GM12891 (cell line): Measurements from ENCODE around the gene MRRF.
"Not testable (repeated sequence)": the region's sequence is repeated elsewhere in the genome, so short reads cannot be mapped to it uniquely, and the experiment has no call there.

ENCODE experiments used
- DNase-seq: peaks from one replicate; pipeline ENCODE4 v3.0.0; 2011; ENCODE audit warnings: low spot score; ENCODE audit not compliant: insufficient read length
- FAIRE-seq: peaks from 2 replicates; lab custom pipeline; 2011; peaks lifted over from hg19 to GRCh38; lab: Jason Lieb, UNC
- PAX5 ChIP-seq: IDR thresholded peaks from 2 replicates; pipeline ENCODE4 v1.6.1; 2011; ENCODE audit warnings: low read length, moderate library complexity, mild to moderate bottlenecking; ENCODE audit not compliant: insufficient read depth, severe bottlenecking
- POLR2A ChIP-seq: IDR thresholded peaks from 2 replicates; pipeline ENCODE4 v1.6.1; 2011; ENCODE audit warnings: low read depth, low read length, control low read depth
- POLR2AphosphoS5 ChIP-seq: IDR thresholded peaks from 2 replicates; pipeline ENCODE4 v1.6.1; 2011; ENCODE audit warnings: low read depth, low read length, control low read depth
- POU2F2 ChIP-seq: IDR thresholded peaks from 2 replicates; pipeline ENCODE4 v1.6.1; 2011; ENCODE audit warnings: low read depth, mild to moderate bottlenecking, control low read depth, low read length, moderate library complexity
- SPI1 ChIP-seq: IDR thresholded peaks from 2 replicates; pipeline ENCODE4 v1.6.1; 2011; ENCODE audit warnings: low read depth, low read length, control low read depth
- TAF1 ChIP-seq: IDR thresholded peaks from 2 replicates; pipeline ENCODE4 v1.6.1; 2011; ENCODE audit warnings: low read depth, low read length, control low read depth

MRRF gene

DNA sequence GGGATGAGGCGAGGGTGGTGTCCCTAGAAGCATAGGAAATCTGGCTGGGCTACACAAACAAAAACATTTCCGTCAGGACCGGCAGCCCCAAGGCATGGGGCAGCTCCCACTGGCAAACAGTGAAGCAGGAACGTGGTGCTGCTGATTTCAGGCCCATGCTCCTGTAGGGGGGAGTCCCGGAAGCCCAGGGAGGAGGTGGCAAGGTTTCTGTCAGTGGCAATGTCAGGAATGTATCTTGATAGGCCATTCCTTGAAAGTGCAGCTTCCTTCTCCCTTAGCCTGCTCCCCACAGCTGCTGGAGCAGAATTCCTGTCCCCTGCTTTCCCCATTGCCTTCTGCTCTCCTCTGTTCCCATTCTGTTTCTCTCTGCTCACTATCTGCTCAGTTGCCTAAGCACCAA is 42.4 kb downstream of the MRRF start:
- no peak for DNase-seq
- TF ChIP-seq POLR2A: no peak
- no peak for TF ChIP-seq POLR2AphosphoS5
- no peak for TF ChIP-seq POU2F2
- no peak for TF ChIP-seq PAX5
- no peak for TF ChIP-seq SPI1
- TF ChIP-seq TAF1: no peak
- FAIRE-seq: no peak

DNA sequence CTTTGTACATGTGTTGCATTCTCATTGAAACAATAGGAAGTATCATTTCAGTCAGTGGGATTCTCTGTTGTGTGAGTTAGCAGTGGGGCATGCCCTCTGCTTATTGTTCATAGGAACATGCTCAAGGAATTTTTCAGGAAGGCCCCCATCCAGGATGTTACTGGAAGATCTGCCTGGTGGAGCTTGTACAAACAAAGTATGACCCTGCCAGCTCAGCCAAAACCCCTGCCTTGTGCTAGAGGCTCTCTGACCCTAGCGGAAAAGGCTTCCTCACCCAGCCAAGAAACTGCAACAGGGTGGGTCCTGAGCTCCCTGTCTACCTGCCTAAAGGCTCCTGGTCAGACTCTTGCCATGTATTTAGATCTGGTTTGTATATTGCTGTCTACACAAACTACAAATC is 43.2 kb downstream of the MRRF start:
- FAIRE-seq (no peak), DNase-seq (no peak)
- TF ChIP-seq POLR2AphosphoS5 (no peak), POLR2A (no peak), TAF1 (no peak), SPI1 (no peak)

DNA sequence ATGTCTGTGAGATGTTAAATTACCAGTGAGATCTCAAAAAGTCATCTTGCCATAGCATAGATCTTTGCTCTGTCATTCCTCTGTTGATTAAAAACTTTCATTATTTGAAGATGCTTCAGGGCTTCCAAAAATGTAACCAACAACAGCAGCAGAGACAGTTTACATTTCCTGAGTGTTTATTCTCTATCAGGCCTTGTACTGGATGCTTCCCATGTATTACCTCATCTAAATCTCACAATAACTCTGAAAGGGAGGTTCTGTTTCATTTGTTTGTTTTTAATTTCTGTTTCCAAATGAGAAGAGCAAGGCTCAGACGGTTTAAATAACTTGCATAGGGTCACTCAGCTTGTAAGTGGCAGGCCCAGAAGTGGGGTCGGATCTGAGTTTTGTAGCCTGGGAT is 45.2 kb downstream of the MRRF start:
- no peak for FAIRE-seq
- TF ChIP-seq POU2F2 (no peak), POLR2A (no peak), SPI1 (no peak), TAF1 (no peak), PAX5 (no peak)
- no peak for DNase-seq

DNA sequence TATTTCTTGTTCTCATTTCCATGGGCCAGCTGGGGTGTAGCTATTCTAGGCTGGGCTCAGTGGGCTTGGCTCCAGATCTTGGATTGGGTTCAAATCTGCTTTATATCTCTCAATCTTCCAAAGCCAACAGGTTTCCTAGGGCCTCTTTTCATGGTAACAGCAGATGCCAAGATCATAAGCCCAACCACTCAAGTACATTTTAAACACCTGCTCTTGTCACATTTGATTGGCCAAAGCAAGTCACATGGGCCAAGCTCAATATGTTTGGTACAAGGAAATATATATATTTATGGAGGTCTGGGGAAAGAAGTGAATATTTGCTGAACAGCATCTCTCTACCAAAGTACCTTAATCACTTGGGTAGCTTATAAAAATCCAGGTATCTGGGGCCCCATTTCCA is 49.5 kb downstream of the MRRF start:
- FAIRE-seq (no peak), DNase-seq (no peak)
- TF ChIP-seq POLR2AphosphoS5 (no peak), TAF1 (no peak), PAX5 (no peak), POU2F2 (no peak), SPI1 (no peak), POLR2A (no peak)

DNA sequence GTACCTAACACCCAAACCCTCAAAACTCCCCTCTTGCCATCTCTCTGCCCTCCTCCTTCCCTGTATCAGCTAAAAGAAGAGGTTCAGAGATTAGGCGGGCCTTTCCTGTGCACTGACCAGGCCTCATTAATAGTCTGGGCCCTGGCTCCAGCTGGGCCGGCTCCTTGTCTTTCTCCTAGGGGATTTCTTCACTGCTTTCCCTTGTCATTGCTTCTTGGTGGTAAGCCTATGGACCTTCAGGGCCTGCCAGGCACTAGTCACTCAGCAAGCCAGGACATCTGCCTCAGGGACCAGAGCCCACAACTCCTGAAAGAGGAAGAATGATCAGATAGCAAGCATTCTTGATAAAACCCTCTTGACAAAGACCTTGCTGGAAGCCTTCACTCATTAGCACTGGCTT is 50.9 kb downstream of the MRRF start:
- TF ChIP-seq PAX5 (no peak), POLR2AphosphoS5 (no peak), POLR2A (no peak), POU2F2 (no peak), SPI1 (no peak), TAF1 (no peak)
- FAIRE-seq (no peak), DNase-seq (no peak)

DNA sequence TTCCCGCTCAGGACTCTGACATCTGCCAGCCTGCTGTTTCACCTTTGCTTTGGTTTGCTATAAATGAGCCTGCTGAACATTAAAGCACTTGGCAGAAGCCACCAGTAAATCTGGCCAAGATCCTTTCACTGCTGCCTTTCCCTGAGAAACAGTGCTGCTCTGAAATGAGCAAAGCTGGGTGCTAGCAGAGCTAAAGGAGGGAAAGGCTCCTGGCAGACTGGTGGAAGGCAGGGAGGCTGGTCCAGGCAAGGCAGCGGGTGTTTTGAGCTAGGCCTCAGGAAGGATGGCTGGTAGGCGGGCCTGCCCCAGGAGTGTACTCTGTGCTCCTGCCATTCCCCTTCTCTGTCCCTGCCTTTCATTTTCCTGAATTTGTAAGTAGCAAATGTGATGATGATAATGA is 53.6 kb downstream of the MRRF start:
- no peak for FAIRE-seq
- no peak for DNase-seq
- TF ChIP-seq SPI1 (no peak), TAF1 (no peak), PAX5 (no peak), POU2F2 (no peak), POLR2AphosphoS5 (no peak), POLR2A (no peak)

DNA sequence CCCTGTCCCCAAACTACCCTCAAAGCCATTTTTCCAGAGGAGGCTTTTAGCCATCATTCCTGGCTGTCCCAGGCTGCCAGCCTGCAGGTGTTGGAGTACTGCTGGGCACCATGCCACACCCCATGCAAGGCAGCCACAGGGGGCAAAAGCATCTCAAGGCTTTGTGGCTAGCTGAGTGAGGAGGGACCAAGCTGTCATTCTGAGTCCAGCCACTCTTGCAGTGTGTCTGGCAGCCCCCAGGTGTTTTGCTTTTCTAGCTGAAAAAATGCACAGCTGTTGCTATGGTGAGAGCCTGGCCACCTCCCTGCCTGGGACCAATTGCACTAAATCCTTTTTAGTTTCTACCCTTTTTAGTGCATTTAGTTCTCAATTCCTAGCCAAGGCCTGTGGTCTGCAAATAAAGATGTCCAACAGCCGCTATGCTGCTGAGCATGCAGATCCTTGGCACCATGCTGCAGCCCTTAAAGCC is 55.8 kb downstream of the MRRF start:
- TF ChIP-seq SPI1: no peak
- no peak for TF ChIP-seq TAF1
- TF ChIP-seq POU2F2: no peak
- TF ChIP-seq PAX5: no peak
- TF ChIP-seq POLR2A: no peak
- TF ChIP-seq POLR2AphosphoS5: no peak
- FAIRE-seq (no peak), DNase-seq (no peak)

DNA sequence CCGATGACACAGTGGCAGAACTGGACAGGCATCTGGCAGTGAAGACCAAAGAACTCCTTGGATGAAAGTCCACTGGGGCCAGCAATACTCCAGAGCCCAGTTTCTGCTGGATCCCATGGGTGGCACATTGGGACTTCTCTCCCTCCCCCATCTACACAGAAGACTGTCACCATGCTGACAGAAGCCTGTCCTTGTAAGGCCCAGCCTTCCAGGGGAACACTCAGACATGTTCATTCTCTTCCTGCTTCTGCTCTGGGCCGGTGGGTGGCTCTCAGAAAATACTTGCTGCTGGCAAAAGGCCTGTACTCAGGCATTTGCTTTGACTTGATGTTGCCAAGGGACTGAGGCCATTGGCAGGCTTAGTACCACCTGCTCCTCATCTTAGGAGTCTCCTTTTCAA is 57.9 kb downstream of the MRRF start:
- FAIRE-seq: no peak
- no peak for DNase-seq
- no peak for TF ChIP-seq SPI1
- no peak for TF ChIP-seq POLR2A
- TF ChIP-seq TAF1: no peak
- no peak for TF ChIP-seq POLR2AphosphoS5
- TF ChIP-seq PAX5: no peak
- TF ChIP-seq POU2F2: no peak

DNA sequence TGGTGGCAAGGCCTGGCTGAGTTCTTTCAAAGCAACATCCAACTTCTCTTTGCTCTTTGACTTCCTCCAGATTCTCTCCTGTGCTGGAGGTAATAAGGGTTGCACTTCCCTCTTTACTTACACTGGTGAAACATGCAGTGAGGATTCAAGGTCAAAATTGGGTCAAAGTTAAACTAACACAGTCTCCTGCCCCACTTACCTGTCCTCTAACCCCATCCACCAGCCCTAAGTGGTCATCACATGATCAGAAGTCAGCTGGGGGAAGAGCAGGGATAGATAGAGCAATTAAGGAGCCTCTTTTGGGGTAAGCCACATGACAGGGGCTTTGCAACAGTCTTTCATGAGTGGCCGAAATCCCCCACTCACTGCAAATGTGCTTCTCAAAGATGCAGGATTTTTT is 60.0 kb downstream of the MRRF start:
- FAIRE-seq, DNase-seq: not testable (repeated sequence)

DNA sequence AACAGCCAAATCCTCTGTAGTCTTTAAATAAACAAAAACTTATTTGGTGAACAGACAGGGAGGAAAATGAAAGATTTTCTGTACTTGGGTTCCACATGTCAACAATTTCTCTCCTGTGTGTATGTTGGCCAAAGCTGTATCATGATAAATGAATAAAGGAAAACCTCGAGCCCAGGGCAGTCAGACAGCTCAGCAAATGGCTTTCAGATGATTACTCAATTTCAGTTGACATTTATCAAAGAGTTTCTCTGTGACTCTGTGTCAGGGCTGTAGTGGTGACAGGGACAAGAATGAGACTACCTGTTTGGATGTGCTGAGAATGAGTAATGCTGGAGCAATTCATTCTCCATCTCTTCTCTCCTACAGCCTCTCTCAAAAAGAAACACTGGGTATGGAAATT is 60.4 kb downstream of the MRRF start:
- DNase-seq (no peak), FAIRE-seq (no peak)
- TF ChIP-seq POLR2A (no peak), TAF1 (no peak), POLR2AphosphoS5 (no peak), POU2F2 (no peak), PAX5 (no peak), SPI1 (no peak)

DNA sequence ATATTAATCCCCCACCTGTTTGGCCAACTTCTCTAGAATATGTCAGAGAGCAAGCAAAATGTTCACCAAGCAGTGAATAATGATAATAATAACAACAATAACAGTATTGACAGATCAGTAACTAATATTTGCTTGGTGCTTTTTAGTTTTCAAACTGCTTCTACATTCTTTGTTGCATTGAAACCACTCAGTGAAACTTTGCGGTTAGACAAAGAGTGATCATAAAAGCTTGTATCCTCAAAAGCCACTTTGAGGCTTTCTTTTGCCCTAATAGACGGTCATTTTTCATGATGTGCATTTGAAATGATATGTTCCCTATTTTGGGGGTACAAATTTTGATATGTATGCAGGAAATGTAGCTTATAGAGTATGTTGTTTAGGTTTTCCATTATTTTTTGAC is 62.5 kb downstream of the MRRF start:
- TF ChIP-seq POLR2AphosphoS5: no peak
- TF ChIP-seq POLR2A: no peak
- no peak for TF ChIP-seq PAX5
- no peak for TF ChIP-seq TAF1
- no peak for TF ChIP-seq SPI1
- no peak for TF ChIP-seq POU2F2
- FAIRE-seq: no peak
- no peak for DNase-seq
